Epithelial cell of proximal tubule (primary cell): ENCODE results near the gene ZBTB8A. TPM values are rescaled to one million over a fixed set of nuclear protein-coding genes. Genes with fewer than 3 reads are reported as not detected.

Source experiments
- DNase-seq: peaks from one replicate; pipeline ENCODE4 v3.0.0-alpha.2; 2011; ENCODE audit warnings: low read depth
- H3K4me3 ChIP-seq: 2 replicates; pipeline ENCODE4 v1.5.1; 2011; ENCODE audit warnings: low read depth, mild to moderate bottlenecking, low read length
- total RNA-seq: library from RNA; depleted of rRNA; stranded (reverse); fragments of >200 nt; gene quantifications from 2 replicates; pipeline ENCODE4 v1.2.3, GENCODE V29; 2015
- TF ChIP-seq, protein P1 (sequence below): conservative IDR thresholded peaks from 2 replicates; pipeline ENCODE4 v1.5.1; 2012; ENCODE audit warnings: low read depth, mild to moderate bottlenecking, low read length

ZBTB8A gene
- total RNA-seq, 1 donor from 2014 or later: 3.2 TPM

DNA sequence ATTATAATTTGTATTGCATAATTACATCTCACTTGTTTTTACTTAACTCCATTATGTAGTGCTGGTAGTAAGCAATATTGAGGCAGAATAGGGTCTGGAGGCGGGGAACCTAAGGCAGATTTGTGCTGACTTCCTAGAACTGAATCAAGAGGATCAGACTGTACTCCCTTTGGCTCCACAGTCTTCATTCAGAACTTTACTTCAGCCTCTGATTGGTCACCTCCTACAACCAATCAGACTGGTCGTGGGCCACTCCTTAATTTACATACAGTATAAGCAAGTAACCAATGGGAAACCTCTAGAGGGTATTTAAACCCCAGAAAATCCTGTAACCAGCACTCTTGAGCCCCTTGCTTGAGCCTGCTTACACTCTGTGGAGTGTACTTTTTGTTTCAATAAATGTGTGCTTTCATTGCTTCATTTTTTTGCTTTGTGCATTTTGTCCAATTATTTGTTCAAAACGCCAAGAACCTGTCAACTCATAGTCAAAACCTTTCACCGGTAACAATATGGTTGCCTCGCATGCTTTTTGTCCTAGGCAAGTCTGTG, 79.5 kb downstream of the ZBTB8A start:
- TF ChIP-seq, protein P1, sequence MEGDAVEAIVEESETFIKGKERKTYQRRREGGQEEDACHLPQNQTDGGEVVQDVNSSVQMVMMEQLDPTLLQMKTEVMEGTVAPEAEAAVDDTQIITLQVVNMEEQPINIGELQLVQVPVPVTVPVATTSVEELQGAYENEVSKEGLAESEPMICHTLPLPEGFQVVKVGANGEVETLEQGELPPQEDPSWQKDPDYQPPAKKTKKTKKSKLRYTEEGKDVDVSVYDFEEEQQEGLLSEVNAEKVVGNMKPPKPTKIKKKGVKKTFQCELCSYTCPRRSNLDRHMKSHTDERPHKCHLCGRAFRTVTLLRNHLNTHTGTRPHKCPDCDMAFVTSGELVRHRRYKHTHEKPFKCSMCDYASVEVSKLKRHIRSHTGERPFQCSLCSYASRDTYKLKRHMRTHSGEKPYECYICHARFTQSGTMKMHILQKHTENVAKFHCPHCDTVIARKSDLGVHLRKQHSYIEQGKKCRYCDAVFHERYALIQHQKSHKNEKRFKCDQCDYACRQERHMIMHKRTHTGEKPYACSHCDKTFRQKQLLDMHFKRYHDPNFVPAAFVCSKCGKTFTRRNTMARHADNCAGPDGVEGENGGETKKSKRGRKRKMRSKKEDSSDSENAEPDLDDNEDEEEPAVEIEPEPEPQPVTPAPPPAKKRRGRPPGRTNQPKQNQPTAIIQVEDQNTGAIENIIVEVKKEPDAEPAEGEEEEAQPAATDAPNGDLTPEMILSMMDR: no peak
- H3K4me3 ChIP-seq: no peak overlapping the region
- no peak for DNase-seq

DNA sequence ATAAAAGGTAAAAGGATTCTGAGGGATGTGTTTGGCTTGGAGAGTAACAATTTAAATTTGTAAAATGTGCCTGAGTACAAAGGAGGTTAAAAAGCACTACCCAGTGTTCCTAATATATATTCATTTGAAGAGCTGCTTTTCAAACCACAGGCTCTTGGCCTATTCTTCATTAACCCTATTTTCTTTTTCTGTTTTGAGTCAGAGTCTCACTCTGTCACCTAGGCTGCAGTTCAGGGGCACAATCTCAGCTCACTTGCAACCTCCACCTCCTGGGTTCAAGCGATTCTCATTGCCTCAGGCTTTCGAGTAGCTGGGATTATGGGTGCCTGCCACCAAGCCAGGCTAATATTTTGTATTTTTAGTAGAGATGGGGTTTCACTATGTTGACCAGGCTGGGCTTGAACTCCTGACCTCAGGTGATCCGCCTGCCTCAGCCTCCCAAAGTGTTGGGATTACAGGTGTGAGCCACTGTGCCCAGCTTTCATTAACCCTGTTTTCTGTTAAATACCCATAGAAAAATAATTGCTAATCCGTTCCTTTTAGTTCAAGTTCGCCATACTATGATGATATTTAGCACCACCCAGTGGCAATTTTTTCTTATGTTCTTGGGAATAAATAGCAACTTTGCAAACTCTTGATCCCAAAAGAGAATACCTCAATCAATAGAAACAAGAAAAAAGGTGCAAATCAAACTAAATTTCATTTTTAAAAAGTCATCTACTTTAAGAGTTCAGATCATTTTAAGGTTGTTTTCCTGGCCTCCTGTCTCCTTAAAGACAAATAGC, 80.7 kb downstream of the ZBTB8A start:
- no peak overlapping the region for H3K4me3 ChIP-seq
- TF ChIP-seq, protein P1: peak; percentile 30
- DNase-seq: no peak

DNA sequence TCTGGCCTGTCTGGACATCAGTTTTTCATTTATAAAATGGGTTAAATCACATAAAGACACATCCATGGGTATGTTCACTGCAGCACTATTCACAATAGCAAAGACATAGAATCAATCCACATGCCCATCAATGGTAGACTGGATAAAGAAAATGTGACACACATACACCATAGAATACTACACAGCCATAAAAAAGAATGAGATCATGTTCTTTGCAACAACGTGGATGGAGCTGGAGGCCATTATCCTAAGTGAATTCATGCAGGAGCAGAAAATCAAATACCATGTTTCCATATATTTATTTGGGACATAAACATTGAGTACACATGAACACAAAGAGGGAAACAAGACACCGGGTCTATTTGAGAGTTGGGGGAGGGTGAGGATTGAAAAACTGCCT, 83.0 kb downstream of the ZBTB8A start:
- H3K4me3 ChIP-seq: no peak overlapping the region
- DNase-seq: no peak
- TF ChIP-seq, protein P1: no peak

DNA sequence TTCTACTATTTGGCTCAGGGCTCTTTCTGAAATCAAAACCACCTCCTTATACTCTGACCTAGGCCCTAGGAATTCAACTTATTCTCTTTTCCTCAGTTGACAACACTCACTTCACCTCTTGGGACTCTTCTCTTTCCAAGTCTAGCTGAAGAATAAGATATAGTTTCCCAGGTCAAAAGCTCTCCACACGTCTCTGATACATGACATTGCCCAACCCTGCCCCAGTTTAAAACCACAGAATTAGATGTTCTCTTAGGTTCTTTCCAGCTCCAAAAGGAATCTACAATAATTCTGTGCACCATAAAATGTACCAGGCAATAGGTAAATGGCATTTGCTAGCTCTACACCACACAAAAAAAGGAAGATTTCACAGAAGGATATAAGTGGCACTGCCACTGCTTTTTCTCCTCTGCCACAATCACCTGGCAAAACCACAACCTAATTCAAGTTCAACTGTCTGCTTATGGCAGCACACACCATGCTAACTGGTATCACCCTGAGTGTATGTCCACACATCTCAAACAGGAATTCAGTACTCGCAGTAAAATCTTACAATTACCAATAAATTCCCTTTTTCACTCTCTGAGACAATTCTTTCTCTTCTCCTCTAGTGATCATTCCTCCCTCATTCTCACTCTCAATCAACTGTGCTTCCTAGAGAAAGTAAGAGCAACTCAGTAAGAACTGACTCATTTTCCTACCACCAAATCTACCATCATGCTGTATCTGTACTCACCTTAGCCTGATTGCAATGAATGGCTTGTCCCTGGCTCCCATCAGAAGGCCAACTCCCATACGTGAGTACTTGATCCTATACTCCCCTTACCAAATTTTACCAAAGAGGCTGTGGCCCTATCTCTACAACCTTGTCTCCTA, 83.8 kb downstream of the ZBTB8A start:
- no peak for DNase-seq
- no peak overlapping the region for H3K4me3 ChIP-seq
- TF ChIP-seq, protein P1: no peak

DNA sequence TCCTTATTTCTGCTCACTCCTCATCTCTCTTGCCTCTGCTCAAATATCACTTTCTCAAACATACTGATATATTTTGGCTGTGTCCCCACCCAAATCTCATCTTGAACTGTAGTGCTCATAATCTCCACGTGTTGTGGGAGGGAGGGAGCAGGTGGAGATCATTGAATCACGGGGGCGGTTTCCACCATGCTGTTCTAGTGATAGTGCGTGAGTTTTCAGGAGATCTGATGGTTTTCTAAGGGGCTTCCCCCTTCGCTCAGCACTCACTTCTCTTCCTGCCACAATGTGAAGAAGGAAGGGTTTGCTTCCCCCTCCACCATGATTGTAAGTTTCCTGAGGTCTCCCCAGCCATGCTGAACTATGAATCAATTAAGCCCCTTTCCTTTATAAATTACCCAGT, 84.5 kb downstream of the ZBTB8A start:
- H3K4me3 ChIP-seq: no peak overlapping the region
- TF ChIP-seq, protein P1: no peak
- no peak for DNase-seq

DNA sequence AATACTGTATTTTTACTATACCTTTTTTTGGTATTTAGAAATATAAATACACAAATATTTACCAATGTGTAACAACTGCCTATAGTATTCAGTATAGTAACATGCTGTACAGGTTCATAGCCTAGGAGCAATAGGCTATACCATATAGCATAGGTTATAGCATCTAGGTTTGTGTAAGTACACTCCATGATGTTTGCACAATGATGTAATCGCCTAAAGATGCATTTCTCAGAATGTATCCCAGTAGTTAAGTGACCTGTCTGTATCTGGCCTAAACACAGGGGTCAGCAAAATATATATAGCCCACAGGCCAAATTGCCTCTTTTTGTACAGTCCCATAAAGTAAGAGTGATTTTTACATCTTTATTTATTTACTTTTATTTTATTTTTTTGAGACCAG, 86.9 kb downstream of the ZBTB8A start:
- TF ChIP-seq, protein P1: no peak
- no peak for DNase-seq
- no peak overlapping the region for H3K4me3 ChIP-seq
